OCI-LY1 (cell line): ENCODE measurements around the gene EXT2.

Source experiments
- EZH2 ChIP-seq: fragments of 200-600 bp; sonication (generic), shearing (Covaris generic); IDR thresholded peaks from 2 replicates; pipeline ENCODE4 v1.8.0; 2017; ENCODE audit warnings: borderline replicate concordance, mixed run types, mild to moderate bottlenecking, antibody characterized with exemption, low read length, moderate library complexity, mixed read lengths
- TF ChIP-seq, protein P1 (sequence below): fragments of 200-600 bp; sonication (generic), shearing (Covaris generic); IDR thresholded peaks from 2 replicates; pipeline ENCODE4 v1.5.1; 2017; ENCODE audit warnings: mild to moderate bottlenecking, antibody characterized with exemption, low read length, moderate library complexity, mixed read lengths

DNA sequence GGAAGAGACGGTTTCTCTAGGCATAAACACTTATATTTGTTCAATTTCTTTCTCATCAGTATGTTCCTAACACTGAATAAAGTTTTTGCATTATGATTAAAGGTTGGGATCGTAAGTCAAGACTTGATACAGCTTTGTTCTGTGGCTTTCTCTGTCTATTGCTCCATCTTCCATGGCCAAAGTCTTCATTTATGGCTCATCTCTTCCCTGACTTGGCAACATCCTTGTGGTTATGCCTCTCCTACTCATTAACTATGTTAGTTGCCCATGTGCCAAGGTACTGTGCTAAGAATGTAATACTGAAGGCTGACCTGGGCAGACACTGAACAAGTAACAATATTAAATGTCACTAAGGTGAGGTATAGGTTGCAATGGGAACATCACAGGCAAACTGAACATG lies 49.3 kb upstream of the EXT2 start:
- TF ChIP-seq, protein P1, sequence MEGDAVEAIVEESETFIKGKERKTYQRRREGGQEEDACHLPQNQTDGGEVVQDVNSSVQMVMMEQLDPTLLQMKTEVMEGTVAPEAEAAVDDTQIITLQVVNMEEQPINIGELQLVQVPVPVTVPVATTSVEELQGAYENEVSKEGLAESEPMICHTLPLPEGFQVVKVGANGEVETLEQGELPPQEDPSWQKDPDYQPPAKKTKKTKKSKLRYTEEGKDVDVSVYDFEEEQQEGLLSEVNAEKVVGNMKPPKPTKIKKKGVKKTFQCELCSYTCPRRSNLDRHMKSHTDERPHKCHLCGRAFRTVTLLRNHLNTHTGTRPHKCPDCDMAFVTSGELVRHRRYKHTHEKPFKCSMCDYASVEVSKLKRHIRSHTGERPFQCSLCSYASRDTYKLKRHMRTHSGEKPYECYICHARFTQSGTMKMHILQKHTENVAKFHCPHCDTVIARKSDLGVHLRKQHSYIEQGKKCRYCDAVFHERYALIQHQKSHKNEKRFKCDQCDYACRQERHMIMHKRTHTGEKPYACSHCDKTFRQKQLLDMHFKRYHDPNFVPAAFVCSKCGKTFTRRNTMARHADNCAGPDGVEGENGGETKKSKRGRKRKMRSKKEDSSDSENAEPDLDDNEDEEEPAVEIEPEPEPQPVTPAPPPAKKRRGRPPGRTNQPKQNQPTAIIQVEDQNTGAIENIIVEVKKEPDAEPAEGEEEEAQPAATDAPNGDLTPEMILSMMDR = no peak
- no peak for TF ChIP-seq EZH2
